Endodermal cell (in vitro differentiated cells): Measurements from ENCODE around the gene CREM. TPM values are rescaled to one million over a fixed set of nuclear protein-coding genes. Genes with fewer than 3 reads are reported as not detected.

ENCODE experiments used
- DNase-seq: peaks from one replicate; pipeline ENCODE4 v3.0.0-alpha.2; 2017
- H3K27ac ChIP-seq: 2 replicates; pipeline ENCODE4 v1.5.1; 2013; ENCODE audit warnings: mild to moderate bottlenecking, low read depth, low read length, moderate library complexity
- H3K27me3 ChIP-seq: 2 replicates; pipeline ENCODE4 v1.6.1; 2013; ENCODE audit warnings: mild to moderate bottlenecking, low read length, moderate library complexity; ENCODE audit not compliant: insufficient read depth, control insufficient read depth, poor library complexity, severe bottlenecking
- H3K36me3 ChIP-seq: 2 replicates; pipeline ENCODE4 v1.7.0; 2013; ENCODE audit warnings: mild to moderate bottlenecking, low read length, moderate library complexity; ENCODE audit not compliant: control insufficient read depth, insufficient read depth
- H3K4me1 ChIP-seq: one replicate; pipeline ENCODE4 v1.7.0; 2013; ENCODE audit warnings: low read length; ENCODE audit not compliant: control insufficient read depth, insufficient read depth
- H3K4me3 ChIP-seq: 2 replicates; pipeline ENCODE4 v1.5.1; 2013; ENCODE audit warnings: mild to moderate bottlenecking, low read length, moderate library complexity
- H3K9ac ChIP-seq: 2 replicates; pipeline ENCODE4 v1.6.1; 2013; ENCODE audit warnings: mild to moderate bottlenecking, low read length, moderate library complexity; ENCODE audit not compliant: poor library complexity, severe bottlenecking; ENCODE audit errors: extremely low read depth
- H3K9me3 ChIP-seq: 2 replicates; pipeline ENCODE4 v1.6.1; 2013; ENCODE audit warnings: mild to moderate bottlenecking, low read length, moderate library complexity; ENCODE audit not compliant: control insufficient read depth
- H3K27ac Mint-ChIP-seq: 2 replicates; pipeline ENCODE4 v1.8.0; 2020; ENCODE audit warnings: mixed read lengths
- H3K27me3 Mint-ChIP-seq: 2 replicates; pipeline ENCODE4 v1.8.0; 2021; ENCODE audit warnings: mild to moderate bottlenecking, mixed read lengths; ENCODE audit not compliant: insufficient read depth
- H3K36me3 Mint-ChIP-seq: 2 replicates; pipeline ENCODE4 v1.8.0; 2020; ENCODE audit warnings: low read depth, mixed read lengths
- H3K4me1 Mint-ChIP-seq: 2 replicates; pipeline ENCODE4 v1.8.0; 2020; ENCODE audit warnings: mixed read lengths
- H3K4me3 Mint-ChIP-seq: 2 replicates; pipeline ENCODE4 v1.8.0; 2020; ENCODE audit warnings: mild to moderate bottlenecking, moderate library complexity, mixed read lengths
- H3K9me3 Mint-ChIP-seq: 2 replicates; pipeline ENCODE4 v1.8.0; 2020; ENCODE audit warnings: mild to moderate bottlenecking, mixed read lengths
- WGBS, 2 experiments: methylation state at CpG; one replicate each; pipeline versions ENCODE4 v1.1.5 to v1.1.7; 2013; ENCODE audit warnings: missing lambda C conversion rate in 2 of 2, mixed read lengths in 1 of 2; ENCODE audit not compliant: insufficient coverage in 1 of 2, insufficient read length in 1 of 2; 5-methylcytosine and 5-hydroxymethylcytosine counted together
- total RNA-seq, 2 donors: library from RNA; stranded (reverse); fragmentation: NEBNext Ultra II Directional in 1 of 2; extraction: Animal tissue kit (Norgen Biotek cat#: 25700) in 1 of 2; gene quantifications; 2 replicates in 1 of 2; 3 replicates in 1 of 2; pipeline ENCODE4 v1.2.1, GENCODE V29; 2021
- TF ChIP-seq, protein P1 (sequence below): fragments of 200-600 bp; sonication (generic); conservative IDR thresholded peaks from 2 replicates; pipeline ENCODE4 v1.5.0; 2021; ENCODE audit warnings: antibody characterized with exemption, mild to moderate bottlenecking

CREM gene
- total RNA-seq, 2 donors from 2014 or later: 31.5 to 35.3 TPM

GRCh38 chr10:35172146-35172545, 45.5 kb downstream of the CREM start:
- DNase-seq: no peak
- Histone ChIP-seq H3K9me3 (peaks cover 7% of the 10 kb centered on the region), H3K27ac (no peak overlapping the region), H3K36me3 (no peaks in the 10 kb centered on the region), H3K4me1 (no peaks in the 10 kb centered on the region), H3K4me3 (no peak overlapping the region), H3K27me3 (no peaks in the 10 kb centered on the region), H3K9ac (no peak overlapping the region)
- Mint-ChIP-seq H3K27me3 (no peaks in the 10 kb centered on the region), H3K9me3 (peaks cover 11% of the 10 kb centered on the region), H3K27ac (no peak overlapping the region), H3K4me1 (peaks cover 3% of the 10 kb centered on the region), H3K36me3 (peaks cover 6% of the 10 kb centered on the region), H3K4me3 (no peak overlapping the region)
- WGBS, 2 experiments: 80 to 94% methylated on average over 1 of the region's 1 CpG
- TF ChIP-seq, protein P1, sequence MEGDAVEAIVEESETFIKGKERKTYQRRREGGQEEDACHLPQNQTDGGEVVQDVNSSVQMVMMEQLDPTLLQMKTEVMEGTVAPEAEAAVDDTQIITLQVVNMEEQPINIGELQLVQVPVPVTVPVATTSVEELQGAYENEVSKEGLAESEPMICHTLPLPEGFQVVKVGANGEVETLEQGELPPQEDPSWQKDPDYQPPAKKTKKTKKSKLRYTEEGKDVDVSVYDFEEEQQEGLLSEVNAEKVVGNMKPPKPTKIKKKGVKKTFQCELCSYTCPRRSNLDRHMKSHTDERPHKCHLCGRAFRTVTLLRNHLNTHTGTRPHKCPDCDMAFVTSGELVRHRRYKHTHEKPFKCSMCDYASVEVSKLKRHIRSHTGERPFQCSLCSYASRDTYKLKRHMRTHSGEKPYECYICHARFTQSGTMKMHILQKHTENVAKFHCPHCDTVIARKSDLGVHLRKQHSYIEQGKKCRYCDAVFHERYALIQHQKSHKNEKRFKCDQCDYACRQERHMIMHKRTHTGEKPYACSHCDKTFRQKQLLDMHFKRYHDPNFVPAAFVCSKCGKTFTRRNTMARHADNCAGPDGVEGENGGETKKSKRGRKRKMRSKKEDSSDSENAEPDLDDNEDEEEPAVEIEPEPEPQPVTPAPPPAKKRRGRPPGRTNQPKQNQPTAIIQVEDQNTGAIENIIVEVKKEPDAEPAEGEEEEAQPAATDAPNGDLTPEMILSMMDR: no peak

DNA sequence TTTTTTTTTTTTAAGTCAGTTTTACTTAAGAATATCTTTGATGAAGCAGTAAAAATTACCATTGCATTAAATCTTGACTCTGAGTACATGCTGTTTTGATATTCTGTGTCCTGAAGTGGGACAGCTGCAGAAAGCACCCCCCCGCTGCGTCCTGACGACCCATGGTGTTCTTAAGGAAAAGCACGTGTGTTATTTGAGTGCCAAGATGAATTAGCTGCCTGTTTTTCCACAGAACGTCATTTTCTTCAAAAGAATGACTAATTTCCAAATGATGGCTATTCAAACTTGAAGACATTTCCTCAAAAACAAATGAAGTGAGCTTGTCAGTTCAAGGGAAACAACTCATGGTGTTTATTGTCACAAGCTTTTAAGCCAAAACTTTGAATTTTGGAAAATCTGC, 45.9 kb downstream of the CREM start:
- H3K4me3 Mint-ChIP-seq: no peak overlapping the region
- WGBS, 2 experiments: 84 to 86% methylated on average over 5 of the region's 5 CpGs
- H3K9ac ChIP-seq: no peak overlapping the region

GRCh38 chr10:35178331-35178730, 51.7 kb downstream of the CREM start:
- Histone ChIP-seq H3K9ac (no peak overlapping the region), H3K36me3 (peaks cover 3% of the 10 kb centered on the region), H3K9me3 (no peaks in the 10 kb centered on the region), H3K27ac (no peak overlapping the region), H3K27me3 (no peaks in the 10 kb centered on the region), H3K4me3 (no peak overlapping the region), H3K4me1 (no peaks in the 10 kb centered on the region)
- Mint-ChIP-seq H3K4me1 (peaks cover 4% of the 10 kb centered on the region), H3K4me3 (no peak overlapping the region), H3K27ac (no peak overlapping the region), H3K27me3 (no peaks in the 10 kb centered on the region), H3K36me3 (no peaks in the 10 kb centered on the region), H3K9me3 (no peaks in the 10 kb centered on the region)
- peak; percentile 59 for DNase-seq
- 86 to 87% methylated on average over 9 of the region's 9 CpGs for WGBS, 2 experiments
- TF ChIP-seq, protein P1: no peak

More for the DNA sequence above, 45.9 kb downstream of the CREM start:
- DNase-seq: no peak
- no peaks in the 10 kb centered on the region for H3K27me3 Mint-ChIP-seq
- peaks cover 3% of the 10 kb centered on the region for H3K9me3 ChIP-seq
- peaks cover 3% of the 10 kb centered on the region for H3K4me1 Mint-ChIP-seq
- H3K27ac Mint-ChIP-seq: no peak overlapping the region
- no peaks in the 10 kb centered on the region for H3K36me3 ChIP-seq
- TF ChIP-seq, protein P1: no peak
- no peak overlapping the region for H3K4me3 ChIP-seq
- peaks cover 10% of the 10 kb centered on the region for H3K9me3 Mint-ChIP-seq
- H3K27ac ChIP-seq: no peak overlapping the region
- no peaks in the 10 kb centered on the region for H3K27me3 ChIP-seq
- peaks cover 6% of the 10 kb centered on the region for H3K36me3 Mint-ChIP-seq
- H3K4me1 ChIP-seq: no peaks in the 10 kb centered on the region
